H9 (cell line): ENCODE results near the gene HS1BP3. TPM values are rescaled to one million over a fixed set of nuclear protein-coding genes. Genes with fewer than 3 reads are reported as not detected.
A peak's percentile ranks its signal among the peaks of the same experiment; 100 is the strongest.

Experiments used
- DNase-seq: peaks from one replicate; pipeline ENCODE4 v3.0.0-alpha.2; 2017
- H2AFZ ChIP-seq: one replicate; pipeline ENCODE4 v1.6.1; 2013; ENCODE audit warnings: mild to moderate bottlenecking, low read length, control low read depth, moderate library complexity
- H2AK5ac ChIP-seq: 2 replicates; pipeline ENCODE4 v1.6.1; 2013; ENCODE audit warnings: low read length, control low read depth, mixed read lengths; ENCODE audit not compliant: insufficient read length
- H2BK120ac ChIP-seq: one replicate; pipeline ENCODE4 v1.6.1; 2013; ENCODE audit warnings: low read depth, mild to moderate bottlenecking, low read length, control low read depth, inconsistent platforms; ENCODE audit not compliant: poor library complexity, severe bottlenecking
- H2BK12ac ChIP-seq: 2 replicates; pipeline ENCODE4 v1.6.1; 2013; ENCODE audit warnings: low read length, control low read depth, mixed read lengths, low read depth; ENCODE audit not compliant: insufficient read length
- H2BK15ac ChIP-seq: 2 replicates; pipeline ENCODE4 v1.6.1; 2013; ENCODE audit warnings: low read depth, low read length, control low read depth
- H2BK20ac ChIP-seq: one replicate; pipeline ENCODE4 v1.6.1; 2013; ENCODE audit warnings: low read depth, mild to moderate bottlenecking, low read length, control low read depth, inconsistent platforms; ENCODE audit not compliant: poor library complexity, severe bottlenecking
- H2BK5ac ChIP-seq: 2 replicates; pipeline ENCODE4 v1.6.1; 2013; ENCODE audit warnings: low read length, control low read depth, mixed read lengths; ENCODE audit not compliant: insufficient read length
- H3K14ac ChIP-seq: 2 replicates; pipeline ENCODE4 v1.6.1; 2013; ENCODE audit warnings: low read length, control low read depth; ENCODE audit not compliant: insufficient read depth
- H3K18ac ChIP-seq: 2 replicates; pipeline ENCODE4 v1.6.1; 2013; ENCODE audit warnings: low read depth, mild to moderate bottlenecking, mixed read lengths, low read length, control low read depth; ENCODE audit not compliant: insufficient read length
- H3K23ac ChIP-seq: 2 replicates; pipeline ENCODE4 v1.6.1; 2013; ENCODE audit warnings: low read length, control low read depth, mixed read lengths, low read depth; ENCODE audit not compliant: insufficient read length
- H3K23me2 ChIP-seq: 2 replicates; pipeline ENCODE4 v1.6.1; 2013; ENCODE audit warnings: low read depth, mild to moderate bottlenecking, mixed read lengths, low read length, control low read depth; ENCODE audit not compliant: insufficient read length, poor library complexity, severe bottlenecking
- H3K27ac ChIP-seq: 2 replicates; pipeline ENCODE4 v1.5.1; 2013; ENCODE audit warnings: low read length, control low read depth, mixed read lengths, low read depth; ENCODE audit not compliant: insufficient read length
- H3K27me3 ChIP-seq: 2 replicates; pipeline ENCODE4 v1.6.1; 2013; ENCODE audit warnings: low read length, control low read depth, inconsistent platforms; ENCODE audit not compliant: insufficient read depth
- H3K4ac ChIP-seq: 2 replicates; pipeline ENCODE4 v1.6.1; 2013; ENCODE audit warnings: low read depth, mild to moderate bottlenecking, control low read depth, inconsistent platforms, low read length, moderate library complexity
- H3K4me1 ChIP-seq: 2 replicates; pipeline ENCODE4 v1.6.1; 2013; ENCODE audit warnings: low read length, control low read depth, inconsistent platforms; ENCODE audit not compliant: insufficient read depth
- H3K4me2 ChIP-seq: 2 replicates; pipeline ENCODE4 v1.6.1; 2013; ENCODE audit warnings: low read length, control low read depth, mixed read lengths; ENCODE audit not compliant: insufficient read length, insufficient read depth
- H3K56ac ChIP-seq: 2 replicates; pipeline ENCODE4 v1.6.1; 2013; ENCODE audit warnings: low read depth, mild to moderate bottlenecking, mixed read lengths, low read length, control low read depth; ENCODE audit not compliant: insufficient read length
- H3K79me1 ChIP-seq: 2 replicates; pipeline ENCODE4 v1.6.1; 2013; ENCODE audit warnings: low read depth, mild to moderate bottlenecking, moderate library complexity, low read length, control low read depth, inconsistent platforms; ENCODE audit not compliant: insufficient read depth, poor library complexity, severe bottlenecking
- H3K79me2 ChIP-seq: 2 replicates; pipeline ENCODE4 v1.6.1; 2013; ENCODE audit warnings: low read length, control low read depth, inconsistent platforms; ENCODE audit not compliant: insufficient read depth
- H3K9ac ChIP-seq: 2 replicates; pipeline ENCODE4 v1.6.1; 2013; ENCODE audit warnings: low read length, control low read depth, mixed read lengths; ENCODE audit not compliant: insufficient read length; ENCODE audit errors: extremely low read depth
- H3K9me3 ChIP-seq: one replicate; pipeline ENCODE4 v1.6.1; 2013; ENCODE audit warnings: low read depth, low read length, inconsistent platforms; ENCODE audit not compliant: control insufficient read depth
- H3T11ph ChIP-seq: one replicate; pipeline ENCODE4 v1.6.1; 2013; ENCODE audit warnings: mild to moderate bottlenecking, low read length, control low read depth, inconsistent platforms
- H4K20me1 ChIP-seq: one replicate; pipeline ENCODE4 v1.6.1; 2013; ENCODE audit not compliant: control insufficient read depth, insufficient read length, insufficient read depth
- H4K5ac ChIP-seq: 2 replicates; pipeline ENCODE4 v1.6.1; 2013; ENCODE audit warnings: low read depth, mild to moderate bottlenecking, mixed read lengths, low read length, control low read depth; ENCODE audit not compliant: insufficient read length
- H4K8ac ChIP-seq: replicated peaks from 2 replicates; pipeline ENCODE4 v1.6.1; 2013; ENCODE audit warnings: low read length, control low read depth, mixed read lengths, low read depth; ENCODE audit not compliant: insufficient read length
- H4K91ac ChIP-seq: 2 replicates; pipeline ENCODE4 v1.6.1; 2013; ENCODE audit warnings: low read depth, mild to moderate bottlenecking, moderate library complexity, mixed read lengths, low read length, control low read depth; ENCODE audit not compliant: insufficient read length
- H3K27ac Mint-ChIP-seq, 3 experiments: 2 replicates in 2 of 3; 3 replicates in 1 of 3; pipeline ENCODE4 v1.8.0; 2020 to 2021; ENCODE audit warnings: mixed read lengths in 3 of 3, mild to moderate bottlenecking in 1 of 3, moderate library complexity in 1 of 3
- H3K27me3 Mint-ChIP-seq: 2 replicates; pipeline ENCODE4 v1.8.0; 2021; ENCODE audit warnings: low read depth, mild to moderate bottlenecking, moderate library complexity, mixed read lengths
- H3K36me3 Mint-ChIP-seq, 3 experiments: 2 replicates in 2 of 3; 3 replicates in 1 of 3; pipeline ENCODE4 v1.8.0; 2020 to 2021; ENCODE audit warnings: low read depth in 3 of 3, mixed read lengths in 3 of 3; ENCODE audit not compliant: insufficient read depth in 1 of 3
- H3K4me1 Mint-ChIP-seq, 2 experiments: 2 replicates each; pipeline ENCODE4 v1.8.0; 2020; ENCODE audit warnings: mixed read lengths in 2 of 2
- H3K4me3 Mint-ChIP-seq, 2 experiments: 2 replicates in 1 of 2; 3 replicates in 1 of 2; pipeline ENCODE4 v1.8.0; 2020 to 2021; ENCODE audit warnings: mild to moderate bottlenecking in 2 of 2, mixed read lengths in 2 of 2, moderate library complexity in 1 of 2
- H3K9me3 Mint-ChIP-seq, 2 experiments: 2 replicates in 1 of 2; 3 replicates in 1 of 2; pipeline ENCODE4 v1.8.0; 2020; ENCODE audit warnings: mild to moderate bottlenecking in 2 of 2, mixed read lengths in 2 of 2, moderate library complexity in 1 of 2
- WGBS: extraction: QIAGEN DNeasy Blood & Tissue Kit; methylation state at CpG from one replicate; pipeline ENCODE4 v1.1.7; 2013; ENCODE audit warnings: missing lambda C conversion rate, low lambda C conversion rate, mixed read lengths; ENCODE audit not compliant: insufficient read length; ENCODE audit errors: extremely low coverage; 5-methylcytosine and 5-hydroxymethylcytosine counted together
- total RNA-seq: library from RNA; stranded (reverse); gene quantifications from 2 replicates; pipeline ENCODE4 v1.2.1, GENCODE V29; 2021
- TF ChIP-seq, protein P1 (sequence below): fragments of 200-600 bp; sonication (generic); conservative IDR thresholded peaks from 3 replicates; pipeline ENCODE4 v1.8.0; 2021; ENCODE audit warnings: antibody characterized with exemption, mild to moderate bottlenecking

HS1BP3 gene
- total RNA-seq, 1 experiment from 2014 or later = 11.1 TPM

DNA sequence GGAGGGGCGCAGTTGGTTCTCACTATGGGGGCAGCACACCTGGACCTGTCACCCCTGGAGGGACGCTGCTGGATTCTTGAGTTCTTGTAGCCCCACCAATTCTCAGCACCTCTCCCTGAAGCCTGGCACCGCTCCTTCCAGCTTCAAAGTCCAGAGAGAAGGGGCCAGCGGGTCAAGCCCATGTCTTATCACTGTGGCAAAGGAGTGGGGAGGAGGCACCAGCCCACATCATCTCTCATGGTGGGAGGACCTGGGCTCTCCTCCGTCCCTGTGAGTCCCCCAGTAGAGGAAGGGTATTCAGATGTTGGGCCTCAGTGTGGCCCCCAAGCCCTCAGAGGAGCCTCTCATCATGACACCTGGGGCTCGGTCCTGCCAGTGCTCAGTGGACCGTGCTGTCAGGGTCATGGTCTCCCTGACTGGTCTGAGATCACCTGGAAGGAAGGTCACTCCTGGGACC is 67.4 kb downstream of the HS1BP3 start:
- Histone ChIP-seq H3K27ac (no peak overlapping the region), H2AK5ac (no peak overlapping the region), H4K20me1 (no peaks in the 10 kb centered on the region), H2BK20ac (no peak overlapping the region), H4K8ac (no peak overlapping the region), H3K4me2 (no peak overlapping the region), H3T11ph (no peak overlapping the region), H4K91ac (peak overlapping the region; percentile 3), H2BK5ac (no peak overlapping the region), H3K18ac (no peak overlapping the region), H3K23me2 (no peaks in the 10 kb centered on the region), H3K79me2 (no peaks in the 10 kb centered on the region), H4K5ac (no peak overlapping the region), H3K14ac (no peak overlapping the region; the same call in 1 of the 2 replicates), H3K4ac (no peak overlapping the region; the same call in 1 of the 2 replicates), H3K4me1 (peaks cover 15% of the 10 kb centered on the region; the same call in 1 of the 2 replicates), H2BK15ac (no peak overlapping the region), H3K9ac (no peak overlapping the region), H2AFZ (no peak overlapping the region), H2BK12ac (no peak overlapping the region), H3K79me1 (no peaks in the 10 kb centered on the region), H3K56ac (no peak overlapping the region), H3K23ac (no peak overlapping the region), H3K9me3 (no peaks in the 10 kb centered on the region), H3K27me3 (no peaks in the 10 kb centered on the region), H2BK120ac (no peak overlapping the region)
- peaks cover 5% of the 10 kb centered on the region for H3K27me3 Mint-ChIP-seq
- H3K9me3 Mint-ChIP-seq = peaks cover 6 to 8% of the 10 kb centered on the region in 2 experiments; a peak in 4 of 5 replicates
- WGBS = no CpG with 5 or more reads among the region's 7 CpGs
- no peak overlapping the region for H3K4me3 Mint-ChIP-seq
- H3K36me3 Mint-ChIP-seq = no peaks in the 10 kb centered on the region; a peak in 2 of 7 replicates
- peaks cover 15 to 20% of the 10 kb centered on the region in 2 experiments for H3K4me1 Mint-ChIP-seq
- no peak overlapping the region; a peak in 1 of 7 replicates for H3K27ac Mint-ChIP-seq
- TF ChIP-seq, protein P1, sequence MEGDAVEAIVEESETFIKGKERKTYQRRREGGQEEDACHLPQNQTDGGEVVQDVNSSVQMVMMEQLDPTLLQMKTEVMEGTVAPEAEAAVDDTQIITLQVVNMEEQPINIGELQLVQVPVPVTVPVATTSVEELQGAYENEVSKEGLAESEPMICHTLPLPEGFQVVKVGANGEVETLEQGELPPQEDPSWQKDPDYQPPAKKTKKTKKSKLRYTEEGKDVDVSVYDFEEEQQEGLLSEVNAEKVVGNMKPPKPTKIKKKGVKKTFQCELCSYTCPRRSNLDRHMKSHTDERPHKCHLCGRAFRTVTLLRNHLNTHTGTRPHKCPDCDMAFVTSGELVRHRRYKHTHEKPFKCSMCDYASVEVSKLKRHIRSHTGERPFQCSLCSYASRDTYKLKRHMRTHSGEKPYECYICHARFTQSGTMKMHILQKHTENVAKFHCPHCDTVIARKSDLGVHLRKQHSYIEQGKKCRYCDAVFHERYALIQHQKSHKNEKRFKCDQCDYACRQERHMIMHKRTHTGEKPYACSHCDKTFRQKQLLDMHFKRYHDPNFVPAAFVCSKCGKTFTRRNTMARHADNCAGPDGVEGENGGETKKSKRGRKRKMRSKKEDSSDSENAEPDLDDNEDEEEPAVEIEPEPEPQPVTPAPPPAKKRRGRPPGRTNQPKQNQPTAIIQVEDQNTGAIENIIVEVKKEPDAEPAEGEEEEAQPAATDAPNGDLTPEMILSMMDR = no peak
- DNase-seq = no peak
